ENCODE results near the gene MTUS2. TPM values are rescaled to one million over a fixed set of nuclear protein-coding genes. Genes with fewer than 3 reads are reported as not detected.

The MTUS2 gene
- total and polyA plus RNA-seq, 5 donors from 2014 or later: 0.02 to 0.03 (median 0.03) TPM; not detected in 2

- Histone ChIP-seq H3K27me3 (ENCODE audit: control insufficient read depth, insufficient read depth, low read length) (peaks cover 39% of the 10 kb centered on the region), H3K27ac (ENCODE audit: insufficient read depth, low read length, poor library complexity, severe bottlenecking) (no peak overlapping the region), H3K4me1 (ENCODE audit: control insufficient read depth, insufficient read depth, low read length, poor library complexity, severe bottlenecking) (no peaks in the 10 kb centered on the region), H3K4me3 (ENCODE audit: low read depth, low read length) (no peak overlapping the region), H3K9me3 (ENCODE audit: control insufficient read depth in 2 of 2, low read length in 2 of 2) (no peaks in the 10 kb centered on the region), H3K36me3 (ENCODE audit: control insufficient read depth, insufficient read depth, low read length) (no peaks in the 10 kb centered on the region)
- Mint-ChIP-seq H3K36me3 (no peaks in the 10 kb centered on the region), H3K4me1 (peaks cover 0 to 4% (median 0%) of the 10 kb centered on the region in 4 donors), H3K27ac (no peak overlapping the region), H3K27me3 (peaks cover 66% of the 10 kb centered on the region), H3K9me3 (peaks cover 0 to 4% (median 0%) of the 10 kb centered on the region in 7 donors), H3K4me3 (no peak overlapping the region)
- ATAC-seq (ENCODE audit: low read depth in 2 of 2) (no peak), DNase-seq (no peak)
Observed at GRCh38 chr13:29427937-29428309, 607.8 kb downstream of the MTUS2 start.

GRCh38 chr13:29428310-29429181, 608.4 kb downstream of the MTUS2 start:
- Mint-ChIP-seq H3K36me3 (no peaks in the 10 kb centered on the region), H3K27ac (no peak overlapping the region), H3K4me3 (no peak overlapping the region), H3K27me3 (peaks cover 60% of the 10 kb centered on the region), H3K4me1 (peaks cover 0 to 4% (median 0%) of the 10 kb centered on the region in 4 donors), H3K9me3 (peaks cover 0 to 4% (median 0%) of the 10 kb centered on the region in 7 donors)
- ATAC-seq (ENCODE audit: low read depth in 2 of 2) (no peak), DNase-seq (no peak)
- H3K4me3 ChIP-seq (ENCODE audit: low read depth, low read length): no peak overlapping the region
- H3K36me3 ChIP-seq (ENCODE audit: control insufficient read depth, insufficient read depth, low read length): no peaks in the 10 kb centered on the region
- H3K27ac ChIP-seq (ENCODE audit: insufficient read depth, low read length, poor library complexity, severe bottlenecking): no peak overlapping the region
- no peaks in the 10 kb centered on the region for H3K9me3 ChIP-seq (ENCODE audit: control insufficient read depth in 2 of 2, low read length in 2 of 2)
- no peaks in the 10 kb centered on the region for H3K4me1 ChIP-seq (ENCODE audit: control insufficient read depth, insufficient read depth, low read length, poor library complexity, severe bottlenecking)
- H3K27me3 ChIP-seq (ENCODE audit: control insufficient read depth, insufficient read depth, low read length): peaks cover 40% of the 10 kb centered on the region

GRCh38 chr13:29429286-29429900, 609.3 kb downstream of the MTUS2 start:
- H3K27ac Mint-ChIP-seq: no peak overlapping the region
- H3K4me3 Mint-ChIP-seq: no peak overlapping the region
- peaks cover 58% of the 10 kb centered on the region for H3K27me3 Mint-ChIP-seq
- H3K9me3 Mint-ChIP-seq: peaks cover 0 to 4% (median 0%) of the 10 kb centered on the region in 7 donors
- no peaks in the 10 kb centered on the region for H3K36me3 Mint-ChIP-seq
- H3K9me3 ChIP-seq (ENCODE audit: control insufficient read depth in 2 of 2, low read length in 2 of 2): no peaks in the 10 kb centered on the region
- H3K27me3 ChIP-seq (ENCODE audit: control insufficient read depth, insufficient read depth, low read length): peaks cover 40% of the 10 kb centered on the region
- H3K4me1 ChIP-seq (ENCODE audit: control insufficient read depth, insufficient read depth, low read length, poor library complexity, severe bottlenecking): no peaks in the 10 kb centered on the region
- peaks cover 0 to 4% (median 0%) of the 10 kb centered on the region in 4 donors for H3K4me1 Mint-ChIP-seq
- no peaks in the 10 kb centered on the region for H3K36me3 ChIP-seq (ENCODE audit: control insufficient read depth, insufficient read depth, low read length)
- ATAC-seq (ENCODE audit: low read depth in 2 of 2) (no peak), DNase-seq (no peak)
- no peak overlapping the region for H3K4me3 ChIP-seq (ENCODE audit: low read depth, low read length)
- no peak overlapping the region for H3K27ac ChIP-seq (ENCODE audit: insufficient read depth, low read length, poor library complexity, severe bottlenecking)

GRCh38 chr13:29434217-29434945, 614.2 kb downstream of the MTUS2 start:
- Histone ChIP-seq H3K27ac (ENCODE audit: insufficient read depth, low read length, poor library complexity, severe bottlenecking) (no peak overlapping the region), H3K27me3 (ENCODE audit: control insufficient read depth, insufficient read depth, low read length) (peaks cover 16% of the 10 kb centered on the region), H3K4me1 (ENCODE audit: control insufficient read depth, insufficient read depth, low read length, poor library complexity, severe bottlenecking) (no peaks in the 10 kb centered on the region), H3K4me3 (ENCODE audit: low read depth, low read length) (no peak overlapping the region), H3K9me3 (ENCODE audit: control insufficient read depth in 2 of 2, low read length in 2 of 2) (no peaks in the 10 kb centered on the region), H3K36me3 (ENCODE audit: control insufficient read depth, insufficient read depth, low read length) (no peaks in the 10 kb centered on the region)
- Mint-ChIP-seq H3K27ac (no peak overlapping the region), H3K36me3 (no peaks in the 10 kb centered on the region), H3K4me1 (no peaks in the 10 kb centered on the region), H3K9me3 (no peaks in the 10 kb centered on the region), H3K27me3 (peaks cover 22% of the 10 kb centered on the region), H3K4me3 (no peak overlapping the region)
- DNase-seq (no peak), ATAC-seq (ENCODE audit: low read depth in 2 of 2) (no peak)

GRCh38 chr13:29435125-29435911, 615.2 kb downstream of the MTUS2 start:
- H3K9me3 Mint-ChIP-seq: no peaks in the 10 kb centered on the region
- ATAC-seq (ENCODE audit: low read depth in 2 of 2) (no peak), DNase-seq (no peak)
- no peak overlapping the region for H3K4me3 Mint-ChIP-seq
- peaks cover 13% of the 10 kb centered on the region for H3K27me3 Mint-ChIP-seq
- H3K27ac ChIP-seq (ENCODE audit: insufficient read depth, low read length, poor library complexity, severe bottlenecking): no peak overlapping the region
- H3K36me3 ChIP-seq (ENCODE audit: control insufficient read depth, insufficient read depth, low read length): no peaks in the 10 kb centered on the region
- no peak overlapping the region for H3K4me3 ChIP-seq (ENCODE audit: low read depth, low read length)
- no peaks in the 10 kb centered on the region for H3K4me1 Mint-ChIP-seq
- H3K27ac Mint-ChIP-seq: no peak overlapping the region
- H3K27me3 ChIP-seq (ENCODE audit: control insufficient read depth, insufficient read depth, low read length): peaks cover 12% of the 10 kb centered on the region
- no peaks in the 10 kb centered on the region for H3K4me1 ChIP-seq (ENCODE audit: control insufficient read depth, insufficient read depth, low read length, poor library complexity, severe bottlenecking)
- no peaks in the 10 kb centered on the region for H3K9me3 ChIP-seq (ENCODE audit: control insufficient read depth in 2 of 2, low read length in 2 of 2)
- no peaks in the 10 kb centered on the region for H3K36me3 Mint-ChIP-seq

- no peaks in the 10 kb centered on the region for H3K4me1 ChIP-seq (ENCODE audit: control insufficient read depth, insufficient read depth, low read length, poor library complexity, severe bottlenecking)
- no peak overlapping the region for H3K4me3 ChIP-seq (ENCODE audit: low read depth, low read length)
- H3K9me3 Mint-ChIP-seq: no peaks in the 10 kb centered on the region
- peaks cover 8% of the 10 kb centered on the region for H3K27me3 ChIP-seq (ENCODE audit: control insufficient read depth, insufficient read depth, low read length)
- no peaks in the 10 kb centered on the region for H3K36me3 Mint-ChIP-seq
- H3K27me3 Mint-ChIP-seq: peaks cover 3% of the 10 kb centered on the region
- H3K9me3 ChIP-seq (ENCODE audit: control insufficient read depth in 2 of 2, low read length in 2 of 2): no peaks in the 10 kb centered on the region
- ATAC-seq (ENCODE audit: low read depth in 2 of 2) (no peak), DNase-seq (no peak)
- no peak overlapping the region for H3K27ac ChIP-seq (ENCODE audit: insufficient read depth, low read length, poor library complexity, severe bottlenecking)
- H3K27ac Mint-ChIP-seq: no peak overlapping the region
- H3K4me3 Mint-ChIP-seq: no peak overlapping the region
- H3K36me3 ChIP-seq (ENCODE audit: control insufficient read depth, insufficient read depth, low read length): no peaks in the 10 kb centered on the region
- H3K4me1 Mint-ChIP-seq: no peaks in the 10 kb centered on the region
Observed at GRCh38 chr13:29436291-29436690, 616.2 kb downstream of the MTUS2 start.

- no peak for ATAC-seq (ENCODE audit: low read depth in 2 of 2)
- Histone ChIP-seq H3K36me3 (ENCODE audit: control insufficient read depth, insufficient read depth, low read length) (no peaks in the 10 kb centered on the region), H3K27ac (ENCODE audit: insufficient read depth, low read length, poor library complexity, severe bottlenecking) (no peak overlapping the region), H3K4me3 (ENCODE audit: low read depth, low read length) (no peak overlapping the region), H3K4me1 (ENCODE audit: control insufficient read depth, insufficient read depth, low read length, poor library complexity, severe bottlenecking) (no peaks in the 10 kb centered on the region), H3K9me3 (ENCODE audit: control insufficient read depth in 2 of 2, low read length in 2 of 2) (no peaks in the 10 kb centered on the region), H3K27me3 (ENCODE audit: control insufficient read depth, insufficient read depth, low read length) (peaks cover 7% of the 10 kb centered on the region)
- Mint-ChIP-seq H3K27me3 (no peaks in the 10 kb centered on the region), H3K9me3 (no peaks in the 10 kb centered on the region), H3K36me3 (no peaks in the 10 kb centered on the region), H3K4me1 (no peaks in the 10 kb centered on the region), H3K4me3 (no peak overlapping the region), H3K27ac (no peak overlapping the region)
- no peak for DNase-seq
Observed at GRCh38 chr13:29436721-29437280, 616.7 kb downstream of the MTUS2 start.
